ENCODE results near the gene LEP.

DNA sequence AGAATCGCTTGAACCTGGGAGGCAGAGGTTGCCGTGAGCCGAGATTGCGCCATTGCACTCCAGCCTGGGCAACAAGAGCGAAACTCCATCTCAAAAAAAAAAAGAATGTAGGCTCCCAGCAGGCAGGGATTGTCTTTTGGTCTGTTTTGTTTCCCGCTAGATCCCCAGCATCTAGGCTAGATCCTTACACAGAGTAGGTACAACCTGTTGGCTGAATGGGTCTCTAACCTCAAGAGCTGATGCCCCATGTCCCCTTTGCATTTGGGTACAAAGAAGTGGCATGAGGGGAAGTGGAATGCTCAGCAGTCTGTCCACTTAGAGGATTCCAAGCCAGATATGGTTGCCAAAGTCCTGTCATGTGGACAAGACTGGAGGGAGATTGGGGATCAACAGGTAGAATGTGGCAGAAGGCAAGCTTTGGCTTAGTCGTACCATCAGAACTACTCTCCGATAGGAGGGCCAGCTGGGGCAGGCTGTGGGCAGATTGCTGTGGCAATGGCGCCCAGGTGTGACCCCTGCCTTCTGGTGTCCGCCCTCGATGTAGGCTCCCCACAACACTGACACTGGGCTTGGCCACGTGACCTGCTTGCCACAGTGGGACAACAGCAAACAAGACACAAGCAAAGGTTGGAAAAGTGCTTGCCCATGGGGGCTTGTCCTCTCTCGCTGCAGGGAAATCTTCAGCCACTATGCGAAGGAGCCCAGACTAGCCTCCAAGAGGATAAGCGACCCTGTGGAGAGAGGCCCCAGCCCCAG is 21.4 kb downstream of the LEP start:
- TF ChIP-seq, protein P1, sequence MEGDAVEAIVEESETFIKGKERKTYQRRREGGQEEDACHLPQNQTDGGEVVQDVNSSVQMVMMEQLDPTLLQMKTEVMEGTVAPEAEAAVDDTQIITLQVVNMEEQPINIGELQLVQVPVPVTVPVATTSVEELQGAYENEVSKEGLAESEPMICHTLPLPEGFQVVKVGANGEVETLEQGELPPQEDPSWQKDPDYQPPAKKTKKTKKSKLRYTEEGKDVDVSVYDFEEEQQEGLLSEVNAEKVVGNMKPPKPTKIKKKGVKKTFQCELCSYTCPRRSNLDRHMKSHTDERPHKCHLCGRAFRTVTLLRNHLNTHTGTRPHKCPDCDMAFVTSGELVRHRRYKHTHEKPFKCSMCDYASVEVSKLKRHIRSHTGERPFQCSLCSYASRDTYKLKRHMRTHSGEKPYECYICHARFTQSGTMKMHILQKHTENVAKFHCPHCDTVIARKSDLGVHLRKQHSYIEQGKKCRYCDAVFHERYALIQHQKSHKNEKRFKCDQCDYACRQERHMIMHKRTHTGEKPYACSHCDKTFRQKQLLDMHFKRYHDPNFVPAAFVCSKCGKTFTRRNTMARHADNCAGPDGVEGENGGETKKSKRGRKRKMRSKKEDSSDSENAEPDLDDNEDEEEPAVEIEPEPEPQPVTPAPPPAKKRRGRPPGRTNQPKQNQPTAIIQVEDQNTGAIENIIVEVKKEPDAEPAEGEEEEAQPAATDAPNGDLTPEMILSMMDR (IDR thresholded peaks at IDR 0.05), result no peak
- TF ChIP-seq POLR2A (IDR thresholded peaks at IDR 0.05), result no peak

All from Peyer's patch (tissue), 4 donors.